K562 (cell line): ENCODE data around the gene NEURL1. TPM values are rescaled to one million over a fixed set of nuclear protein-coding genes. Genes with fewer than 3 reads are reported as not detected.

Experiments
- CXXC5 ChIP-seq: fragments of 250-450 bp; sonication (Bioruptor Pico); IDR thresholded peaks from 2 replicates; pipeline ENCODE4 v1.8.0; 2022; ENCODE audit warnings: inconsistent platforms, mild to moderate bottlenecking, moderate library complexity
- GABPB2 ChIP-seq: fragments of 250-450 bp; sonication (Bioruptor Pico); conservative IDR thresholded peaks from 2 replicates; pipeline ENCODE4 v1.5.1; 2021; ENCODE audit warnings: mild to moderate bottlenecking
- GATA2 ChIP-seq: sonication (generic); formaldehyde crosslinking; IDR thresholded peaks from 2 replicates; pipeline ENCODE4 v1.4.0; 2020; ENCODE audit warnings: mild to moderate bottlenecking, missing genetic modification reagents
- HDGF ChIP-seq: fragments of 450-650 bp; IDR thresholded peaks from 2 replicates; pipeline ENCODE4 v1.6.1; 2016
- HMG20B ChIP-seq: fragments of 250-450 bp; sonication (Bioruptor Pico); IDR thresholded peaks from 2 replicates; pipeline ENCODE4 v1.5.0; 2021; ENCODE audit warnings: mild to moderate bottlenecking
- JUN ChIP-seq, 2 experiments: sonication (generic) in 1 of 2; formaldehyde crosslinking in 1 of 2; IDR thresholded peaks; 2 replicates each; pipeline versions ENCODE4 v1.6.1 to v1.8.0; 2012 to 2022; ENCODE audit warnings: borderline replicate concordance in 2 of 2, mild to moderate bottlenecking in 2 of 2, improper control_type of control experiment in 1 of 2, low read depth in 1 of 2, low read length in 1 of 2, missing genetic modification reagents in 1 of 2
- KDM1A ChIP-seq, 2 experiments: fragments of 450-650 bp; IDR thresholded peaks; 2 replicates each; pipeline ENCODE4 v1.6.1; 2016; ENCODE audit warnings: mild to moderate bottlenecking in 2 of 2
- NEUROD1 ChIP-seq: fragments of 150-350 bp; IDR thresholded peaks from 2 replicates; pipeline ENCODE4 v1.6.1; 2014; ENCODE audit warnings: borderline replicate concordance, low read length, low read depth; ENCODE audit not compliant: partially characterized antibody
- PCBP1 ChIP-seq: fragments of 200-400 bp; formaldehyde crosslinking; IDR thresholded peaks from 2 replicates; pipeline ENCODE4 v1.6.1; 2018; ENCODE audit warnings: mild to moderate bottlenecking, low read depth, low read length; ENCODE audit not compliant: poor library complexity, severe bottlenecking
- PTRF ChIP-seq: fragments of 450-650 bp; IDR thresholded peaks from 2 replicates; pipeline ENCODE4 v1.6.1; 2016; ENCODE audit warnings: mild to moderate bottlenecking, missing genetic modification characterization, missing compliant biosample characterization
- SMARCA4 ChIP-seq: fragments of 450-650 bp; IDR thresholded peaks from 2 replicates; pipeline ENCODE4 v1.6.1; 2016
- STAT5A ChIP-seq: IDR thresholded peaks from 2 replicates; pipeline ENCODE4 v1.6.1; 2012; ENCODE audit warnings: low read length, inconsistent platforms, borderline replicate concordance
- TAL1 ChIP-seq: fragments of 450-650 bp; IDR thresholded peaks from 2 replicates; pipeline ENCODE4 v1.6.1; 2016; ENCODE audit warnings: mild to moderate bottlenecking
- TOE1 ChIP-seq, 2 experiments: fragments of 450-650 bp in 1 of 2; sonication (generic) in 1 of 2; formaldehyde crosslinking in 1 of 2; IDR thresholded peaks; 2 replicates each; pipeline versions ENCODE4 v1.7.1 to v1.8.0; 2016 to 2022; ENCODE audit warnings: borderline replicate concordance in 2 of 2, mild to moderate bottlenecking in 2 of 2, antibody characterized with exemption in 1 of 2, inconsistent platforms in 1 of 2, low read depth in 1 of 2, missing genetic modification reagents in 1 of 2, moderate library complexity in 1 of 2
- ZBTB7A ChIP-seq: IDR thresholded peaks from 2 replicates; pipeline ENCODE4 v1.6.1; 2011; ENCODE audit warnings: low read depth, mild to moderate bottlenecking, low read length, moderate library complexity, borderline replicate concordance; ENCODE audit not compliant: control insufficient read depth
- ZFP36 ChIP-seq: fragments of 150-350 bp; IDR thresholded peaks from 2 replicates; pipeline ENCODE4 v1.6.1; 2018; ENCODE audit warnings: low read length, low read depth; ENCODE audit not compliant: partially characterized antibody
- ZNF586 ChIP-seq: fragments of 450-650 bp; formaldehyde crosslinking; conservative IDR thresholded peaks from 2 replicates; pipeline ENCODE4 v1.4.0; 2020; ENCODE audit warnings: mild to moderate bottlenecking, moderate library complexity
- ZNF76 ChIP-seq: fragments of 250-450 bp; sonication (Bioruptor Pico); IDR thresholded peaks from 2 replicates; pipeline ENCODE4 v1.4.0; 2020; ENCODE audit warnings: mild to moderate bottlenecking, moderate library complexity, borderline replicate concordance
- polyA plus RNA-seq, 8 experiments: library from polyadenylated mRNA; depleted of rRNA in 4 of 8; stranded (reverse) in 5 of 8; unstranded in 3 of 8; fragments of >200 nt; fragmentation: Nextera tagmentation in 2 of 8; fragmentation: Illumina TruSeq in 1 of 8; extraction: Ambion mirVana in 2 of 8; extraction: Trizol in 1 of 8; gene quantifications; 2 replicates each; pipeline versions ENCODE4 v1.2.1 to v1.2.3, GENCODE V29; 2011 to 2014; ENCODE audit warnings: inconsistent platforms in 1 of 8, missing spikeins in 1 of 8
- total RNA-seq, 7 experiments: library from RNA; depleted of rRNA in 6 of 7; stranded (reverse); fragments of >200 nt in 6 of 7; fragmentation: Illumina TruSeq in 2 of 7; extraction: Trizol in 2 of 7; gene quantifications; 2 replicates each; pipeline versions ENCODE4 v1.2.1 to v1.2.3, GENCODE V29; 2011 to 2021; ENCODE audit warnings: low replicate concordance in 1 of 7
- TF ChIP-seq, protein P1 (sequence below), 2 experiments: IDR thresholded peaks; 2 replicates each; pipeline ENCODE4 v1.6.1; 2012; ENCODE audit warnings: improper control_type of control experiment in 2 of 2, low read depth in 2 of 2, low read length in 2 of 2, borderline replicate concordance in 1 of 2
- TF ChIP-seq, protein P2 (sequence below): fragments of 250-450 bp; sonication (Bioruptor Pico); IDR thresholded peaks from 2 replicates; pipeline ENCODE4 v1.5.0; 2021; ENCODE audit warnings: mild to moderate bottlenecking, borderline replicate concordance
- TF ChIP-seq, protein P3 (sequence below): IDR thresholded peaks from 2 replicates; pipeline ENCODE4 v1.6.1; 2011; ENCODE audit warnings: borderline replicate concordance, low read depth, mild to moderate bottlenecking, moderate library complexity, low read length; ENCODE audit not compliant: insufficient read depth, poor library complexity, severe bottlenecking

Gene NEURL1
- total and polyA plus RNA-seq, 9 of the 15 experiments (the other 6 are each of a cell fraction or from before 2014, with no cell fraction given) = 0.01 to 0.45 (median 0.16) TPM; not detected in 5

DNA sequence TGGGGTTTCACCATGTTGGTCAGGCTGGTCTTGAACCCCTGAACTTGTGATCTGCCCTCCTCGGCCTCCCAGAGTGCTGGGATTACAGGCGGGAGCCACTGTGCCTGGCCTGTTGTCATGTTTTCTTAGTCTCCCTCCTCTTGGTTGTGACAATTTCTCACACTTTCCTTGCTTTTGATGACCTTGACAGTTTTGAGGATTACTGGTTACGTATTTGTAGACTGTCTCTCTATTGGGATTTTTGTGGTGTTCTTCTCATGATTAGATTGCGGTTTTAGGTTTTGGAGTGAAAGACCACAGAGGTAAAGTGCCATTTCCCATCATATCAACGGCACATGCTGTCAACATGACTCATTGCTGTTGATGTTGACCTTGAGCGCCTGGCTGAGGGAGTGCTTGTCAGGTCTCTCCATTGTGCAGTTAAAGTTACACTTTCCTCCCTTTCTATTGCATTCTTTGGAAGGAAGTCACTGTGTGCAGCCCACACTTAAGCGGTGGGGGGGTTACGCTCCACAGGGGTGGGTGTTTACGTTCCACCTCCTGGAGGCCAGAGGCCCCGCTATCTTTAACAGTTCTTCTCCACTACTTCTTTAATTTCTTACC, 10.8 kb downstream of the NEURL1 start (continued):
- TF ChIP-seq TAL1 = peak; percentile 68
- TF ChIP-seq STAT5A = peak; percentile 60
- TF ChIP-seq, protein P1, sequence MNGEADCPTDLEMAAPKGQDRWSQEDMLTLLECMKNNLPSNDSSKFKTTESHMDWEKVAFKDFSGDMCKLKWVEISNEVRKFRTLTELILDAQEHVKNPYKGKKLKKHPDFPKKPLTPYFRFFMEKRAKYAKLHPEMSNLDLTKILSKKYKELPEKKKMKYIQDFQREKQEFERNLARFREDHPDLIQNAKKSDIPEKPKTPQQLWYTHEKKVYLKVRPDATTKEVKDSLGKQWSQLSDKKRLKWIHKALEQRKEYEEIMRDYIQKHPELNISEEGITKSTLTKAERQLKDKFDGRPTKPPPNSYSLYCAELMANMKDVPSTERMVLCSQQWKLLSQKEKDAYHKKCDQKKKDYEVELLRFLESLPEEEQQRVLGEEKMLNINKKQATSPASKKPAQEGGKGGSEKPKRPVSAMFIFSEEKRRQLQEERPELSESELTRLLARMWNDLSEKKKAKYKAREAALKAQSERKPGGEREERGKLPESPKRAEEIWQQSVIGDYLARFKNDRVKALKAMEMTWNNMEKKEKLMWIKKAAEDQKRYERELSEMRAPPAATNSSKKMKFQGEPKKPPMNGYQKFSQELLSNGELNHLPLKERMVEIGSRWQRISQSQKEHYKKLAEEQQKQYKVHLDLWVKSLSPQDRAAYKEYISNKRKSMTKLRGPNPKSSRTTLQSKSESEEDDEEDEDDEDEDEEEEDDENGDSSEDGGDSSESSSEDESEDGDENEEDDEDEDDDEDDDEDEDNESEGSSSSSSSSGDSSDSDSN (IDR thresholded peaks at IDR 0.05; ENCODE audit: borderline replicate concordance in 1 of 2, low read depth in 2 of 2, low read length in 2 of 2) = no peak
- TF ChIP-seq ZFP36 = no peak
- TF ChIP-seq ZBTB7A = no peak
- TF ChIP-seq PTRF (tag) = no peak
- TF ChIP-seq HDGF = no peak
- TF ChIP-seq ZNF76 (CRISPR knock-in tag) = no peak
- no peak for TF ChIP-seq ZNF586
- no peak for TF ChIP-seq PCBP1
- TF ChIP-seq CXXC5 (CRISPR knock-in tag) = peak; percentile 66
- TF ChIP-seq, protein P2, sequence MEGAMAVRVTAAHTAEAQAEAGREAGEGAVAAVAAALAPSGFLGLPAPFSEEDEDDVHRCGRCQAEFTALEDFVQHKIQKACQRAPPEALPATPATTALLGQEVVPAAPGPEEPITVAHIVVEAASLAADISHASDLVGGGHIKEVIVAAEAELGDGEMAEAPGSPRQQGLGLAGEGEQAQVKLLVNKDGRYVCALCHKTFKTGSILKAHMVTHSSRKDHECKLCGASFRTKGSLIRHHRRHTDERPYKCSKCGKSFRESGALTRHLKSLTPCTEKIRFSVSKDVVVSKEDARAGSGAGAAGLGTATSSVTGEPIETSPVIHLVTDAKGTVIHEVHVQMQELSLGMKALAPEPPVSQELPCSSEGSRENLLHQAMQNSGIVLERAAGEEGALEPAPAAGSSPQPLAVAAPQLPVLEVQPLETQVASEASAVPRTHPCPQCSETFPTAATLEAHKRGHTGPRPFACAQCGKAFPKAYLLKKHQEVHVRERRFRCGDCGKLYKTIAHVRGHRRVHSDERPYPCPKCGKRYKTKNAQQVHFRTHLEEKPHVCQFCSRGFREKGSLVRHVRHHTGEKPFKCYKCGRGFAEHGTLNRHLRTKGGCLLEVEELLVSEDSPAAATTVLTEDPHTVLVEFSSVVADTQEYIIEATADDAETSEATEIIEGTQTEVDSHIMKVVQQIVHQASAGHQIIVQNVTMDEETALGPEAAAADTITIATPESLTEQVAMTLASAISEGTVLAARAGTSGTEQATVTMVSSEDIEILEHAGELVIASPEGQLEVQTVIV (CRISPR knock-in tag) = no peak
- TF ChIP-seq NEUROD1 = peak; percentile 36
- TF ChIP-seq, protein P3, sequence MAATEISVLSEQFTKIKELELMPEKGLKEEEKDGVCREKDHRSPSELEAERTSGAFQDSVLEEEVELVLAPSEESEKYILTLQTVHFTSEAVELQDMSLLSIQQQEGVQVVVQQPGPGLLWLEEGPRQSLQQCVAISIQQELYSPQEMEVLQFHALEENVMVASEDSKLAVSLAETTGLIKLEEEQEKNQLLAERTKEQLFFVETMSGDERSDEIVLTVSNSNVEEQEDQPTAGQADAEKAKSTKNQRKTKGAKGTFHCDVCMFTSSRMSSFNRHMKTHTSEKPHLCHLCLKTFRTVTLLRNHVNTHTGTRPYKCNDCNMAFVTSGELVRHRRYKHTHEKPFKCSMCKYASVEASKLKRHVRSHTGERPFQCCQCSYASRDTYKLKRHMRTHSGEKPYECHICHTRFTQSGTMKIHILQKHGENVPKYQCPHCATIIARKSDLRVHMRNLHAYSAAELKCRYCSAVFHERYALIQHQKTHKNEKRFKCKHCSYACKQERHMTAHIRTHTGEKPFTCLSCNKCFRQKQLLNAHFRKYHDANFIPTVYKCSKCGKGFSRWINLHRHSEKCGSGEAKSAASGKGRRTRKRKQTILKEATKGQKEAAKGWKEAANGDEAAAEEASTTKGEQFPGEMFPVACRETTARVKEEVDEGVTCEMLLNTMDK = no peak
- TF ChIP-seq HMG20B (CRISPR knock-in tag) = no peak
- TF ChIP-seq JUN (IDR thresholded peaks at IDR 0.05; ENCODE audit: borderline replicate concordance, low read depth, low read length) = peak; percentile 89
- TF ChIP-seq JUN (CRISPR knock-in tag; IDR thresholded peaks at IDR 0.05; ENCODE audit: borderline replicate concordance) = peak; percentile 54; the same call in 1 of the 2 replicates
- TF ChIP-seq TOE1 (IDR thresholded peaks at IDR 0.05; ENCODE audit: borderline replicate concordance) = peak; percentile 39; the same call in 1 of the 2 replicates
- TF ChIP-seq TOE1 (CRISPR knock-in tag; IDR thresholded peaks at IDR 0.05; ENCODE audit: borderline replicate concordance, low read depth) = no peak
- TF ChIP-seq KDM1A (IDR thresholded peaks at IDR 0.05) = peak; percentile 98
- no peak for TF ChIP-seq GATA2 (CRISPR knock-in tag)
- TF ChIP-seq GABPB2 = no peak
- TF ChIP-seq SMARCA4 = peak; percentile 83
